Central memory CD8-positive, alpha-beta T cell (primary cell): ENCODE results near the gene NKG7.

Experiments used
- ATAC-seq: fragments of 150-1000 bp; cut with Tn5 transposase; replicated peaks from 2 replicates; pipeline ENCODE4 v1.10.0; 2022; ENCODE audit warnings: mild to moderate bottlenecking, moderate FRiP score, moderate number of reproducible peaks; ENCODE audit not compliant: poor library complexity, severe bottlenecking; ENCODE audit errors: extremely low read depth
- DNase-seq, 2 donors: peaks; one replicate each; pipeline ENCODE4 v3.0.0; 2021; ENCODE audit warnings: low spot score in 2 of 2
- H3K27ac Mint-ChIP-seq: one replicate; pipeline ENCODE4 v1.8.0; 2022; ENCODE audit warnings: low read depth, mild to moderate bottlenecking, moderate library complexity, mixed read lengths
- H3K27me3 Mint-ChIP-seq: one replicate; pipeline ENCODE4 v1.8.0; 2022; ENCODE audit warnings: mixed read lengths
- H3K36me3 Mint-ChIP-seq: one replicate; pipeline ENCODE4 v1.8.0; 2022; ENCODE audit warnings: mild to moderate bottlenecking, moderate library complexity, mixed read lengths; ENCODE audit not compliant: insufficient read depth
- H3K4me1 Mint-ChIP-seq: one replicate; pipeline ENCODE4 v1.8.0; 2022; ENCODE audit warnings: mixed read lengths
- H3K4me3 Mint-ChIP-seq: one replicate; pipeline ENCODE4 v1.8.0; 2022; ENCODE audit warnings: mild to moderate bottlenecking, moderate library complexity, mixed read lengths
- H3K9me3 Mint-ChIP-seq: one replicate; pipeline ENCODE4 v1.8.0; 2022; ENCODE audit warnings: mixed read lengths

The NKG7 gene

GRCh38 chr19:51321799-51322198 lies 50.7 kb downstream of the NKG7 start:
- H3K27ac Mint-ChIP-seq: no peak overlapping the region
- H3K27me3 Mint-ChIP-seq: peaks cover 44% of the 10 kb centered on the region
- H3K4me3 Mint-ChIP-seq: no peak overlapping the region
- H3K36me3 Mint-ChIP-seq: peaks cover 4% of the 10 kb centered on the region
- H3K4me1 Mint-ChIP-seq: no peaks in the 10 kb centered on the region
- no peaks in the 10 kb centered on the region for H3K9me3 Mint-ChIP-seq
- no peak for DNase-seq
- no peak for ATAC-seq
